ENCODE measurements around the gene CCDC152.

Gene CCDC152

GRCh38 chr5:42784132-42784531, 27.5 kb downstream of the CCDC152 start:
- DNase-seq: no peak

GRCh38 chr5:42785756-42786155, 29.1 kb downstream of the CCDC152 start:
- no peak for DNase-seq

- DNase-seq: no peak
Measured at GRCh38 chr5:42787073-42787472, 30.5 kb downstream of the CCDC152 start.

GRCh38 chr5:42787845-42788244, 31.2 kb downstream of the CCDC152 start:
- DNase-seq: no peak

- no peak for DNase-seq
Measured at GRCh38 chr5:42791151-42791550, 34.5 kb downstream of the CCDC152 start.

- no peak for DNase-seq
Measured at GRCh38 chr5:42798284-42799240, 41.9 kb downstream of the CCDC152 start.

- DNase-seq: no peak
Measured at GRCh38 chr5:42799241-42799608, 42.6 kb downstream of the CCDC152 start.

- no peak for DNase-seq
Measured at GRCh38 chr5:42799668-42800114, 43.1 kb downstream of the CCDC152 start.

- DNase-seq: no peak
Measured at GRCh38 chr5:42800748-42801330, 44.2 kb downstream of the CCDC152 start.

GRCh38 chr5:42801516-42802166, 45.0 kb downstream of the CCDC152 start:
- DNase-seq: no peak

GRCh38 chr5:42804717-42805339, 48.2 kb downstream of the CCDC152 start:
- DNase-seq: no peak

GRCh38 chr5:42806004-42806700, 49.5 kb downstream of the CCDC152 start:
- no peak for DNase-seq

- DNase-seq: no peak
Measured at GRCh38 chr5:42806701-42807262, 50.2 kb downstream of the CCDC152 start.

GRCh38 chr5:42807722-42808447, 51.3 kb downstream of the CCDC152 start:
- peak in 1 of 2 donors; percentile 50 for DNase-seq

GRCh38 chr5:42808888-42809611, 52.4 kb downstream of the CCDC152 start:
- DNase-seq: no peak

GRCh38 chr5:42810834-42811590, 54.4 kb downstream of the CCDC152 start:
- no peak for DNase-seq

GRCh38 chr5:42811591-42812446, 55.2 kb downstream of the CCDC152 start, which contains the start of gene SELENOP:
Gene SELENOP, minus strand, starts transcription at chr5:42811892. Its CDS starts 3,539 bp downstream, at chr5:42808353.
- DNase-seq: peak; percentile 73 to 96

- DNase-seq: no peak
Measured at GRCh38 chr5:42812620-42813019, 56.0 kb downstream of the CCDC152 start.

GRCh38 chr5:42813533-42813932, 56.9 kb downstream of the CCDC152 start:
- DNase-seq: peak in 1 of 2 donors; percentile 61
